Panc1 (cell line): Measurements from ENCODE around the gene WASF2.

Experiments
- POLR2AphosphoS5 ChIP-seq: IDR thresholded peaks from 2 replicates; pipeline ENCODE4 v1.6.1; 2012; ENCODE audit warnings: mild to moderate bottlenecking, low read depth, low read length, moderate library complexity
- TF ChIP-seq, protein P1 (sequence below): fragments of 450-650 bp; IDR thresholded peaks from 2 replicates; pipeline ENCODE4 v1.5.1; 2017; ENCODE audit warnings: mild to moderate bottlenecking
- TF ChIP-seq, protein P2 (sequence below), 2 experiments: IDR thresholded peaks; 2 replicates each; pipeline ENCODE4 v1.6.1; 2011 to 2012; ENCODE audit warnings: low read depth in 2 of 2, control low read depth in 1 of 2, low read length in 1 of 2, mild to moderate bottlenecking in 1 of 2, moderate library complexity in 1 of 2; ENCODE audit not compliant: insufficient read depth in 1 of 2

DNA sequence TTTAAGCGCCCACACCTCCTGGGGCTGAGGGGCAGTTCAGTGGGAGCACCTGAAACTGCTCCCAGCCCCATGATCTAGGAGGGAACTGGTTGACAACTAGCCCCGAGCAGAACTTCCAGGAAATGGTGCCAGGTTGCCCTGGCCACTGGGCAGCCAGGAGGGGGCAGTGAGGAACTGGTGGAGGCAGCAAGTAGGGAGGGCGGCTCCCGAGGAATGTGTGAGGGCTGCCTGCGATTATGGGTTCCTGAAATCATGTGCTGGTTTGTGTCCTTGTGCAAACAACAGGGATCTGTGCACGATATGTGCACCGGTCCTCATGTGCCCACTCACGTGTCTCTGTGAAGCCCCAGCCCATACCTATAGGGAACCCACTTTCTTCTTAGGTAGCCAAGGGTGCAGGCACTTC, 87.6 kb downstream of the WASF2 start:
- no peak for TF ChIP-seq POLR2AphosphoS5
- TF ChIP-seq, protein P1, sequence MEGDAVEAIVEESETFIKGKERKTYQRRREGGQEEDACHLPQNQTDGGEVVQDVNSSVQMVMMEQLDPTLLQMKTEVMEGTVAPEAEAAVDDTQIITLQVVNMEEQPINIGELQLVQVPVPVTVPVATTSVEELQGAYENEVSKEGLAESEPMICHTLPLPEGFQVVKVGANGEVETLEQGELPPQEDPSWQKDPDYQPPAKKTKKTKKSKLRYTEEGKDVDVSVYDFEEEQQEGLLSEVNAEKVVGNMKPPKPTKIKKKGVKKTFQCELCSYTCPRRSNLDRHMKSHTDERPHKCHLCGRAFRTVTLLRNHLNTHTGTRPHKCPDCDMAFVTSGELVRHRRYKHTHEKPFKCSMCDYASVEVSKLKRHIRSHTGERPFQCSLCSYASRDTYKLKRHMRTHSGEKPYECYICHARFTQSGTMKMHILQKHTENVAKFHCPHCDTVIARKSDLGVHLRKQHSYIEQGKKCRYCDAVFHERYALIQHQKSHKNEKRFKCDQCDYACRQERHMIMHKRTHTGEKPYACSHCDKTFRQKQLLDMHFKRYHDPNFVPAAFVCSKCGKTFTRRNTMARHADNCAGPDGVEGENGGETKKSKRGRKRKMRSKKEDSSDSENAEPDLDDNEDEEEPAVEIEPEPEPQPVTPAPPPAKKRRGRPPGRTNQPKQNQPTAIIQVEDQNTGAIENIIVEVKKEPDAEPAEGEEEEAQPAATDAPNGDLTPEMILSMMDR: peak; percentile 64
- TF ChIP-seq, protein P2, sequence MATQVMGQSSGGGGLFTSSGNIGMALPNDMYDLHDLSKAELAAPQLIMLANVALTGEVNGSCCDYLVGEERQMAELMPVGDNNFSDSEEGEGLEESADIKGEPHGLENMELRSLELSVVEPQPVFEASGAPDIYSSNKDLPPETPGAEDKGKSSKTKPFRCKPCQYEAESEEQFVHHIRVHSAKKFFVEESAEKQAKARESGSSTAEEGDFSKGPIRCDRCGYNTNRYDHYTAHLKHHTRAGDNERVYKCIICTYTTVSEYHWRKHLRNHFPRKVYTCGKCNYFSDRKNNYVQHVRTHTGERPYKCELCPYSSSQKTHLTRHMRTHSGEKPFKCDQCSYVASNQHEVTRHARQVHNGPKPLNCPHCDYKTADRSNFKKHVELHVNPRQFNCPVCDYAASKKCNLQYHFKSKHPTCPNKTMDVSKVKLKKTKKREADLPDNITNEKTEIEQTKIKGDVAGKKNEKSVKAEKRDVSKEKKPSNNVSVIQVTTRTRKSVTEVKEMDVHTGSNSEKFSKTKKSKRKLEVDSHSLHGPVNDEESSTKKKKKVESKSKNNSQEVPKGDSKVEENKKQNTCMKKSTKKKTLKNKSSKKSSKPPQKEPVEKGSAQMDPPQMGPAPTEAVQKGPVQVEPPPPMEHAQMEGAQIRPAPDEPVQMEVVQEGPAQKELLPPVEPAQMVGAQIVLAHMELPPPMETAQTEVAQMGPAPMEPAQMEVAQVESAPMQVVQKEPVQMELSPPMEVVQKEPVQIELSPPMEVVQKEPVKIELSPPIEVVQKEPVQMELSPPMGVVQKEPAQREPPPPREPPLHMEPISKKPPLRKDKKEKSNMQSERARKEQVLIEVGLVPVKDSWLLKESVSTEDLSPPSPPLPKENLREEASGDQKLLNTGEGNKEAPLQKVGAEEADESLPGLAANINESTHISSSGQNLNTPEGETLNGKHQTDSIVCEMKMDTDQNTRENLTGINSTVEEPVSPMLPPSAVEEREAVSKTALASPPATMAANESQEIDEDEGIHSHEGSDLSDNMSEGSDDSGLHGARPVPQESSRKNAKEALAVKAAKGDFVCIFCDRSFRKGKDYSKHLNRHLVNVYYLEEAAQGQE (IDR thresholded peaks at IDR 0.05; ENCODE audit: insufficient read depth in 1 of 2, low read depth in 2 of 2, low read length in 1 of 2): no peak
